ENCODE data around the gene ARHGAP10.

ARHGAP10 gene

GRCh38 chr4:147769386-147769785 lies 37.5 kb downstream of the ARHGAP10 start:
- DNase-seq: no peak

GRCh38 chr4:147770831-147771230 lies 38.9 kb downstream of the ARHGAP10 start:
- no peak for DNase-seq

- no peak for DNase-seq
Measured at GRCh38 chr4:147772056-147772455, 40.2 kb downstream of the ARHGAP10 start.

- no peak for DNase-seq
Measured at GRCh38 chr4:147772459-147772969, 40.6 kb downstream of the ARHGAP10 start.

GRCh38 chr4:147773261-147774184 lies 41.6 kb downstream of the ARHGAP10 start:
- no peak for DNase-seq

- no peak for DNase-seq
Measured at GRCh38 chr4:147776716-147777115, 44.8 kb downstream of the ARHGAP10 start.

GRCh38 chr4:147777456-147778091 lies 45.7 kb downstream of the ARHGAP10 start:
- no peak for DNase-seq

GRCh38 chr4:147778942-147779341 lies 47.1 kb downstream of the ARHGAP10 start:
- DNase-seq: no peak

- DNase-seq: no peak
Measured at GRCh38 chr4:147779451-147779850, 47.6 kb downstream of the ARHGAP10 start.

- DNase-seq: no peak
Measured at GRCh38 chr4:147780137-147780777, 48.4 kb downstream of the ARHGAP10 start.

- no peak for DNase-seq
Measured at GRCh38 chr4:147782087-147782781, 50.3 kb downstream of the ARHGAP10 start.

- DNase-seq: no peak
Measured at GRCh38 chr4:147785129-147785528, 53.2 kb downstream of the ARHGAP10 start.

- DNase-seq: no peak
Measured at GRCh38 chr4:147786031-147786430, 54.1 kb downstream of the ARHGAP10 start.

- DNase-seq: no peak
Measured at GRCh38 chr4:147786531-147786930, 54.6 kb downstream of the ARHGAP10 start.

GRCh38 chr4:147787204-147787603 lies 55.3 kb downstream of the ARHGAP10 start:
- DNase-seq: no peak

GRCh38 chr4:147788791-147789190 lies 56.9 kb downstream of the ARHGAP10 start:
- DNase-seq: no peak

- DNase-seq: no peak
Measured at GRCh38 chr4:147789596-147789995, 57.7 kb downstream of the ARHGAP10 start.

GRCh38 chr4:147790412-147790811 lies 58.5 kb downstream of the ARHGAP10 start:
- no peak for DNase-seq

GRCh38 chr4:147791341-147791740 lies 59.5 kb downstream of the ARHGAP10 start:
- no peak for DNase-seq

GRCh38 chr4:147791865-147792264 lies 60.0 kb downstream of the ARHGAP10 start:
- no peak for DNase-seq

- no peak for DNase-seq
Measured at GRCh38 chr4:147793569-147794313, 61.9 kb downstream of the ARHGAP10 start.

- DNase-seq: no peak
Measured at GRCh38 chr4:147794314-147794680, 62.4 kb downstream of the ARHGAP10 start.
